ENCODE measurements around the gene APOBEC2. TPM values are rescaled to one million over a fixed set of nuclear protein-coding genes. Genes with fewer than 3 reads are reported as not detected.

APOBEC2 gene
- total RNA-seq, 1 donor from 2014 or later, result not detected

DNA sequence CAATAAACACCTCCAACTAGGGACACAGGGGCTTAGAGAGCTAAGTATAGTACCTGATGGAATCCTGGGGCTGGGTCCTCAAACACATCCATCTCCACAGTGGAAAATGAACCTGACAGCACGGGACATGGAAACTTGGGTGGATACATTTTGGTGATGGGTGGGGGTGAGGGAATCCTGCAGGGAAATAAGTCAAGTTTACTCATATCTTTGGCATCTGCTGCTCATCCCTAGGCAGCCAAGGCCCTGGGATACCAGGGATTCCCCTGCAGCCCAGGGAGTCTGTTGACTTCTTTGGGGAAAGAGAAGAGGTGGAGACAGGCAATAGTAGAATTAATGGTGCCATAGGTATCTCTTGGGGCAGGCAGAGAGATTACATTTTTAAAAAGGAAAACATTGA, 6.6 kb downstream of the APOBEC2 start:
- H3K79me2 ChIP-seq (ENCODE audit: low read depth), result no peaks in the 10 kb centered on the region
- DNase-seq (ENCODE audit: low spot score), result no peak
- Mint-ChIP-seq H3K4me1 (no peaks in the 10 kb centered on the region), H3K9me3 (no peaks in the 10 kb centered on the region), H3K36me3 (peaks cover 21% of the 10 kb centered on the region), H3K27me3 (ENCODE audit: insufficient read depth, low read depth) (peaks cover 2% of the 10 kb centered on the region), H3K27ac (no peak overlapping the region), H3K4me3 (no peak overlapping the region)
- no peak overlapping the region for H3K4me3 ChIP-seq
- TF ChIP-seq, protein P1, sequence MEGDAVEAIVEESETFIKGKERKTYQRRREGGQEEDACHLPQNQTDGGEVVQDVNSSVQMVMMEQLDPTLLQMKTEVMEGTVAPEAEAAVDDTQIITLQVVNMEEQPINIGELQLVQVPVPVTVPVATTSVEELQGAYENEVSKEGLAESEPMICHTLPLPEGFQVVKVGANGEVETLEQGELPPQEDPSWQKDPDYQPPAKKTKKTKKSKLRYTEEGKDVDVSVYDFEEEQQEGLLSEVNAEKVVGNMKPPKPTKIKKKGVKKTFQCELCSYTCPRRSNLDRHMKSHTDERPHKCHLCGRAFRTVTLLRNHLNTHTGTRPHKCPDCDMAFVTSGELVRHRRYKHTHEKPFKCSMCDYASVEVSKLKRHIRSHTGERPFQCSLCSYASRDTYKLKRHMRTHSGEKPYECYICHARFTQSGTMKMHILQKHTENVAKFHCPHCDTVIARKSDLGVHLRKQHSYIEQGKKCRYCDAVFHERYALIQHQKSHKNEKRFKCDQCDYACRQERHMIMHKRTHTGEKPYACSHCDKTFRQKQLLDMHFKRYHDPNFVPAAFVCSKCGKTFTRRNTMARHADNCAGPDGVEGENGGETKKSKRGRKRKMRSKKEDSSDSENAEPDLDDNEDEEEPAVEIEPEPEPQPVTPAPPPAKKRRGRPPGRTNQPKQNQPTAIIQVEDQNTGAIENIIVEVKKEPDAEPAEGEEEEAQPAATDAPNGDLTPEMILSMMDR (IDR thresholded peaks at IDR 0.05), result no peak
- TF ChIP-seq EZH2 (IDR thresholded peaks at IDR 0.05) (no peak), EZH2phosphoT487 (IDR thresholded peaks at IDR 0.05) (no peak)
- H3K4me1 ChIP-seq, result no peaks in the 10 kb centered on the region
- no peak overlapping the region for H3K27ac ChIP-seq
- H3K36me3 ChIP-seq, result no peaks in the 10 kb centered on the region
- H2AFZ ChIP-seq (replicated peaks), result no peak overlapping the region
- no peaks in the 10 kb centered on the region for H4K20me1 ChIP-seq (ENCODE audit: low read depth)
- no peaks in the 10 kb centered on the region for H3K9me3 ChIP-seq (ENCODE audit: low read depth)
- H3F3A ChIP-seq (ENCODE audit: low read depth), result no peaks in the 10 kb centered on the region
- no peak overlapping the region for H3K4me2 ChIP-seq
- H3K27me3 ChIP-seq, result no peaks in the 10 kb centered on the region
- H3K9ac ChIP-seq, result no peak overlapping the region

DNA sequence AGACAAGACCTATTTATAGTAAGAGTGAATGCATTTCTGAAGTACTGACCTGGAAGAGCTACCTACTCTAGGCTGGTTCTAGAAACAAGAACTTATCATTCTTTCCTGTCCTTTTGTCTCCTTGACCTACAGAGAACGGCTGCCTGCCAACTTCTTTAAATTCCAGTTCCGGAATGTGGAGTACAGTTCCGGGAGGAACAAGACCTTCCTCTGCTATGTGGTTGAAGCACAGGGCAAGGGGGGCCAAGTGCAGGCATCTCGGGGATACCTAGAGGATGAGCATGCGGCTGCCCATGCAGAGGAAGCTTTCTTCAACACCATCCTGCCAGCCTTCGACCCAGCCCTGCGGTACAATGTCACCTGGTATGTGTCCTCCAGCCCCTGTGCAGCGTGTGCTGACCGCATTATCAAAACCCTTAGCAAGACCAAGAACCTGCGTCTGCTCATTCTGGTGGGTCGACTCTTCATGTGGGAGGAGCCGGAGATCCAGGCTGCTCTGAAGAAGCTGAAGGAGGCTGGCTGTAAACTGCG, 8.3 kb downstream of the APOBEC2 start:
- TF ChIP-seq EZH2phosphoT487 (IDR thresholded peaks at IDR 0.05), result no peak
- TF ChIP-seq EZH2 (IDR thresholded peaks at IDR 0.05), result no peak
- TF ChIP-seq, protein P1 (IDR thresholded peaks at IDR 0.05), result no peak
- Histone ChIP-seq H3K79me2 (ENCODE audit: low read depth) (peaks cover 2% of the 10 kb centered on the region), H3K36me3 (peaks cover 4% of the 10 kb centered on the region), H3K9ac (no peak overlapping the region), H3K4me2 (no peak overlapping the region), H3K4me1 (no peaks in the 10 kb centered on the region), H3K9me3 (ENCODE audit: low read depth) (no peaks in the 10 kb centered on the region), H3K4me3 (no peak overlapping the region), H4K20me1 (ENCODE audit: low read depth) (no peaks in the 10 kb centered on the region), H2AFZ (replicated peaks) (no peak overlapping the region), H3K27me3 (no peaks in the 10 kb centered on the region), H3K27ac (no peak overlapping the region), H3F3A (ENCODE audit: low read depth) (no peaks in the 10 kb centered on the region)
- no peak overlapping the region for H3K4me3 Mint-ChIP-seq
- DNase-seq (ENCODE audit: low spot score), result no peak
- no peaks in the 10 kb centered on the region for H3K9me3 Mint-ChIP-seq
- no peaks in the 10 kb centered on the region for H3K4me1 Mint-ChIP-seq
- peaks cover 2% of the 10 kb centered on the region for H3K27me3 Mint-ChIP-seq (ENCODE audit: insufficient read depth, low read depth)
- peaks cover 23% of the 10 kb centered on the region for H3K36me3 Mint-ChIP-seq
- no peak overlapping the region for H3K27ac Mint-ChIP-seq

DNA sequence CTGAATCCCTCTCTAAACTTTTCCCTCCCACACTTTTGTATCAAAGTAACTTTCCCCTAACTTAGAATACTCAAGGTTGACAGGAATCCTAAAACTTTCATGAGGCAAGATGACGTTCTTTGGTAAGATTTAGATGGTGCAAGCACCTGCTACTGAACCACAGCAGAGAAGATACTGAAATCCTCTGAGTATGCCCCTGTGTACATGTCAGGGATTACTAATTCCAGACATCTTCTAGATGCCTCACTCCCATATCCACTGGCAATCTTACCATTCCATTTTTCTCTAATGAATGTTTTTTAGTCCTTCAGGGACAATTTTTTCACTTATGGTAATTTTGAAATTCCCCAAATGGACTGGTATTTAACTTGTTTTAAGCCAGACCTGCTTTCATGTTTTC, 9.1 kb downstream of the APOBEC2 start:
- H2AFZ ChIP-seq (replicated peaks), result no peak overlapping the region
- H3K4me2 ChIP-seq, result no peak overlapping the region
- H3K27ac ChIP-seq, result no peak overlapping the region
- no peaks in the 10 kb centered on the region for H3K9me3 ChIP-seq (ENCODE audit: low read depth)
- DNase-seq (ENCODE audit: low spot score), result no peak
- no peaks in the 10 kb centered on the region for H3K27me3 ChIP-seq
- no peaks in the 10 kb centered on the region for H3K4me1 ChIP-seq
- H3K79me2 ChIP-seq (ENCODE audit: low read depth), result peaks cover 4% of the 10 kb centered on the region
- no peaks in the 10 kb centered on the region for H4K20me1 ChIP-seq (ENCODE audit: low read depth)
- H3K27me3 Mint-ChIP-seq (ENCODE audit: insufficient read depth, low read depth), result no peaks in the 10 kb centered on the region
- H3K9ac ChIP-seq, result no peak overlapping the region
- H3K4me3 ChIP-seq, result no peak overlapping the region
- H3F3A ChIP-seq (ENCODE audit: low read depth), result peaks cover 2% of the 10 kb centered on the region
- H3K4me1 Mint-ChIP-seq, result peaks cover 2% of the 10 kb centered on the region
- H3K27ac Mint-ChIP-seq, result no peak overlapping the region
- no peak overlapping the region for H3K4me3 Mint-ChIP-seq
- H3K36me3 ChIP-seq, result peaks cover 4% of the 10 kb centered on the region
- H3K36me3 Mint-ChIP-seq, result peaks cover 26% of the 10 kb centered on the region
- no peaks in the 10 kb centered on the region for H3K9me3 Mint-ChIP-seq
- TF ChIP-seq, protein P1 (IDR thresholded peaks at IDR 0.05), result no peak
- TF ChIP-seq EZH2 (IDR thresholded peaks at IDR 0.05) (no peak), EZH2phosphoT487 (IDR thresholded peaks at IDR 0.05) (no peak)
